Upper lobe of left lung (tissue), 4 donors: ENCODE results near the gene DIAPH2.

Experiments used
- EP300 ChIP-seq, 4 donors: sonication (generic); formaldehyde crosslinking; IDR thresholded peaks; one replicate each; pipeline ENCODE4 v1.5.1; 2017; ENCODE audit warnings: antibody characterized with exemption in 4 of 4, control low read depth in 2 of 4
- POLR2A ChIP-seq, 4 donors: fragments of 450-650 bp; IDR thresholded peaks; one replicate each; pipeline ENCODE4 v1.5.1; 2016 to 2017; ENCODE audit warnings: antibody characterized with exemption in 4 of 4, mild to moderate bottlenecking in 2 of 4
- POLR2AphosphoS5 ChIP-seq, 2 donors: sonication (generic); formaldehyde crosslinking; IDR thresholded peaks; one replicate each; pipeline ENCODE4 v1.5.1; 2017; ENCODE audit warnings: antibody characterized with exemption in 2 of 2
- TF ChIP-seq, protein P1 (sequence below), 6 experiments: fragments of 450-650 bp in 4 of 6; fragments of 200-600 bp in 2 of 6; sonication (generic) in 2 of 6; IDR thresholded peaks; one replicate each; pipeline ENCODE4 v1.5.1; 2016 to 2019; ENCODE audit warnings: antibody characterized with exemption in 6 of 6

GRCh38 chrX:96692454-96692853 lies 7.8 kb downstream of the DIAPH2 start:
- TF ChIP-seq, protein P1, sequence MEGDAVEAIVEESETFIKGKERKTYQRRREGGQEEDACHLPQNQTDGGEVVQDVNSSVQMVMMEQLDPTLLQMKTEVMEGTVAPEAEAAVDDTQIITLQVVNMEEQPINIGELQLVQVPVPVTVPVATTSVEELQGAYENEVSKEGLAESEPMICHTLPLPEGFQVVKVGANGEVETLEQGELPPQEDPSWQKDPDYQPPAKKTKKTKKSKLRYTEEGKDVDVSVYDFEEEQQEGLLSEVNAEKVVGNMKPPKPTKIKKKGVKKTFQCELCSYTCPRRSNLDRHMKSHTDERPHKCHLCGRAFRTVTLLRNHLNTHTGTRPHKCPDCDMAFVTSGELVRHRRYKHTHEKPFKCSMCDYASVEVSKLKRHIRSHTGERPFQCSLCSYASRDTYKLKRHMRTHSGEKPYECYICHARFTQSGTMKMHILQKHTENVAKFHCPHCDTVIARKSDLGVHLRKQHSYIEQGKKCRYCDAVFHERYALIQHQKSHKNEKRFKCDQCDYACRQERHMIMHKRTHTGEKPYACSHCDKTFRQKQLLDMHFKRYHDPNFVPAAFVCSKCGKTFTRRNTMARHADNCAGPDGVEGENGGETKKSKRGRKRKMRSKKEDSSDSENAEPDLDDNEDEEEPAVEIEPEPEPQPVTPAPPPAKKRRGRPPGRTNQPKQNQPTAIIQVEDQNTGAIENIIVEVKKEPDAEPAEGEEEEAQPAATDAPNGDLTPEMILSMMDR (IDR thresholded peaks at IDR 0.05) = no peak
- TF ChIP-seq POLR2AphosphoS5 (IDR thresholded peaks at IDR 0.05) (no peak), POLR2A (IDR thresholded peaks at IDR 0.05) (no peak), EP300 (IDR thresholded peaks at IDR 0.05) (no peak)
